Activated CD4-positive, alpha-beta T cell treated with anti-CD3 and anti-CD28 coated beads, Interleukin-2, Interleukin-4, amounts not matched to agents 100 ng/mL and 50 ng/mL, durations not matched to agents 16 hours and 8 hours (primary cell): ENCODE data around the gene ADCYAP1R1.
A peak's percentile ranks its signal among the peaks of the same experiment; 100 is the strongest.
"Not testable (repeated sequence)": the region's sequence is repeated elsewhere in the genome, so short reads cannot be mapped to it uniquely, and the experiment has no call there.

Experiments
- DNase-seq: peaks from one replicate; pipeline ENCODE4 v3.0.0-alpha.2; 2020; ENCODE audit warnings: low spot score

The ADCYAP1R1 gene

GRCh38 chr7:31134246-31135188 is 82.4 kb downstream of the ADCYAP1R1 start:
- peak; percentile 70 for DNase-seq

GRCh38 chr7:31137234-31137633 is 85.1 kb downstream of the ADCYAP1R1 start:
- DNase-seq, result no peak

GRCh38 chr7:31145339-31145738 is 93.2 kb downstream of the ADCYAP1R1 start:
- no peak for DNase-seq

- no peak for DNase-seq
Measured at GRCh38 chr7:31146030-31146429, 93.9 kb downstream of the ADCYAP1R1 start.

- DNase-seq, result no peak
Measured at GRCh38 chr7:31146538-31146937, 94.4 kb downstream of the ADCYAP1R1 start.

- DNase-seq, result no peak
Measured at GRCh38 chr7:31151849-31152248, 99.7 kb downstream of the ADCYAP1R1 start.

- not testable (repeated sequence) for DNase-seq
Measured at GRCh38 chr7:31153318-31153717, 101.2 kb downstream of the ADCYAP1R1 start.

DNA sequence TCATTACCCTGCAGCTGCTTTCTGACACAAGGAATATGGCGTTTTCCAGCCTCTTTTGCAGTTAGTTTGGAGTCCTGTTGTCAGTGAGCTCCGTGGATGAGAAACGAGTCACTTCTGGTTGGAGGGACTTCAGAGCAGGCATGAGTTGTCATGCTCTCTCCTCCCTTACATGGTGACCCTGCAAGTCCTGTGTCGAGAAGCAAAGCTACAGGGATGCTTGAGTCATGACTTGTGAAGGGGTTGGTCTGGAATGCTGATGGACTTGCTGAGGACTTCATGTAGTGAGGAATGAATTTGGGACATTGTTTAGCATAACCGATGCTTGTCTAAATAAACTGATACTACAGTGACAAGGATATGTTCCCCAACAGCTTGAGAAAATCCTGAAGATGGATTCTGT is 108.8 kb downstream of the ADCYAP1R1 start:
- DNase-seq, result no peak
